ENCODE results near the gene LOXHD1. TPM values are rescaled to one million over a fixed set of nuclear protein-coding genes. Genes with fewer than 3 reads are reported as not detected.

The LOXHD1 gene
- total and polyA plus RNA-seq, 2 donors from 2014 or later: 0.25 TPM; not detected in 1

- H3K9me3 ChIP-seq (ENCODE audit: control insufficient read depth in 2 of 3, insufficient read depth in 1 of 3, low read length in 3 of 3): no peaks in the 10 kb centered on the region
- TF ChIP-seq, protein P1, sequence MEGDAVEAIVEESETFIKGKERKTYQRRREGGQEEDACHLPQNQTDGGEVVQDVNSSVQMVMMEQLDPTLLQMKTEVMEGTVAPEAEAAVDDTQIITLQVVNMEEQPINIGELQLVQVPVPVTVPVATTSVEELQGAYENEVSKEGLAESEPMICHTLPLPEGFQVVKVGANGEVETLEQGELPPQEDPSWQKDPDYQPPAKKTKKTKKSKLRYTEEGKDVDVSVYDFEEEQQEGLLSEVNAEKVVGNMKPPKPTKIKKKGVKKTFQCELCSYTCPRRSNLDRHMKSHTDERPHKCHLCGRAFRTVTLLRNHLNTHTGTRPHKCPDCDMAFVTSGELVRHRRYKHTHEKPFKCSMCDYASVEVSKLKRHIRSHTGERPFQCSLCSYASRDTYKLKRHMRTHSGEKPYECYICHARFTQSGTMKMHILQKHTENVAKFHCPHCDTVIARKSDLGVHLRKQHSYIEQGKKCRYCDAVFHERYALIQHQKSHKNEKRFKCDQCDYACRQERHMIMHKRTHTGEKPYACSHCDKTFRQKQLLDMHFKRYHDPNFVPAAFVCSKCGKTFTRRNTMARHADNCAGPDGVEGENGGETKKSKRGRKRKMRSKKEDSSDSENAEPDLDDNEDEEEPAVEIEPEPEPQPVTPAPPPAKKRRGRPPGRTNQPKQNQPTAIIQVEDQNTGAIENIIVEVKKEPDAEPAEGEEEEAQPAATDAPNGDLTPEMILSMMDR (IDR thresholded peaks at IDR 0.05; ENCODE audit: borderline replicate concordance, extremely low read depth, insufficient read depth): no peak
- no peak for FAIRE-seq
- H3K9ac ChIP-seq (ENCODE audit: low read length in 3 of 3): no peak overlapping the region
- intact Hi-C loops (cut with DNase I): no loop called here
- no peaks in the 10 kb centered on the region for H3K27me3 ChIP-seq (ENCODE audit: control insufficient read depth, insufficient read depth, low read length)
- H3K27ac ChIP-seq (ENCODE audit: low read depth in 2 of 2, low read length in 2 of 2): no peak overlapping the region
- no peak overlapping the region for H3K4me3 ChIP-seq (ENCODE audit: low read length in 3 of 3)
- no peaks in the 10 kb centered on the region for H3K4me1 ChIP-seq (ENCODE audit: control insufficient read depth in 2 of 3, insufficient read depth in 2 of 3, low read depth in 1 of 3, low read length in 3 of 3)
- H3K36me3 ChIP-seq (ENCODE audit: control insufficient read depth in 2 of 3, insufficient read depth in 3 of 3, low read length in 3 of 3): no peaks in the 10 kb centered on the region
- no peak for DNase-seq
Observed at GRCh38 chr18:46696702-46697101, 39.7 kb upstream of the LOXHD1 start.

DNA sequence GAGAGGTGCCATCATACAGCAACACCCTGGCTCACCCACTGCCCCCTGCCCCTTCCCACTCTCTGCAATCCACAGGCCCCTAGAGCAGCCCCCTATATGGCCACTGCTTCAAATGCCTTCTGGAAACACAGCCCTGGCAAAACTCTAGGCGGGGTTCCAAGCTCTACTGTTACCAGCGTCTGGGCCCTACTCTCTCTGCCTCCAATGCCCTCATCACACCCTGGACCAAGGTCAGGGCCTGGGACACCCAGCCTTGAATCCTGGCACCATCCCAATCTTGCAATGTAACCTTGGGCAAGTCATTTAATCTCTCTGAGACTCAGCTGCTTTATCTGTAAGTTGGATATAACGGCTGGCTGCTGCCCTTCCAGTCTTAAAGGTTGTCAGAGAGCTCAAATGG is 39.2 kb upstream of the LOXHD1 start:
- intact Hi-C loops (cut with DNase I): no loop called here
- no peak overlapping the region for H3K27ac ChIP-seq (ENCODE audit: low read depth in 2 of 2, low read length in 2 of 2)
- TF ChIP-seq, protein P1 (IDR thresholded peaks at IDR 0.05; ENCODE audit: borderline replicate concordance, extremely low read depth, insufficient read depth): no peak
- no peaks in the 10 kb centered on the region for H3K36me3 ChIP-seq (ENCODE audit: control insufficient read depth in 2 of 3, insufficient read depth in 3 of 3, low read length in 3 of 3)
- FAIRE-seq (no peak), DNase-seq (no peak)
- H3K9me3 ChIP-seq (ENCODE audit: control insufficient read depth in 2 of 3, insufficient read depth in 1 of 3, low read length in 3 of 3): no peaks in the 10 kb centered on the region
- H3K9ac ChIP-seq (ENCODE audit: low read length in 3 of 3): no peak overlapping the region
- no peaks in the 10 kb centered on the region for H3K27me3 ChIP-seq (ENCODE audit: control insufficient read depth, insufficient read depth, low read length)
- no peak overlapping the region for H3K4me3 ChIP-seq (ENCODE audit: low read length in 3 of 3)
- no peaks in the 10 kb centered on the region for H3K4me1 ChIP-seq (ENCODE audit: control insufficient read depth in 2 of 3, insufficient read depth in 2 of 3, low read depth in 1 of 3, low read length in 3 of 3)

GRCh38 chr18:46693996-46694395 is 37.0 kb upstream of the LOXHD1 start:
- DNase-seq (no peak), FAIRE-seq (no peak)
- Histone ChIP-seq H3K9ac (ENCODE audit: low read length in 3 of 3) (no peak overlapping the region), H3K4me1 (ENCODE audit: control insufficient read depth in 2 of 3, insufficient read depth in 2 of 3, low read depth in 1 of 3, low read length in 3 of 3) (no peaks in the 10 kb centered on the region), H3K9me3 (ENCODE audit: control insufficient read depth in 2 of 3, insufficient read depth in 1 of 3, low read length in 3 of 3) (no peaks in the 10 kb centered on the region), H3K27me3 (ENCODE audit: control insufficient read depth, insufficient read depth, low read length) (no peaks in the 10 kb centered on the region), H3K4me3 (ENCODE audit: low read length in 3 of 3) (no peak overlapping the region), H3K27ac (ENCODE audit: low read depth in 2 of 2, low read length in 2 of 2) (no peak overlapping the region), H3K36me3 (ENCODE audit: control insufficient read depth in 2 of 3, insufficient read depth in 3 of 3, low read length in 3 of 3) (no peaks in the 10 kb centered on the region)
- TF ChIP-seq, protein P1 (IDR thresholded peaks at IDR 0.05; ENCODE audit: borderline replicate concordance, extremely low read depth, insufficient read depth): no peak
- intact Hi-C loops (cut with DNase I): no loop called here

- FAIRE-seq: no peak
- no peak overlapping the region for H3K4me3 ChIP-seq (ENCODE audit: low read length in 3 of 3)
- TF ChIP-seq, protein P1 (IDR thresholded peaks at IDR 0.05; ENCODE audit: borderline replicate concordance, extremely low read depth, insufficient read depth): no peak
- intact Hi-C loops (cut with DNase I): no loop called here
- DNase-seq: peak in 1 of 5 donors; percentile 51
- no peaks in the 10 kb centered on the region for H3K4me1 ChIP-seq (ENCODE audit: control insufficient read depth in 2 of 3, insufficient read depth in 2 of 3, low read depth in 1 of 3, low read length in 3 of 3)
- H3K9ac ChIP-seq (ENCODE audit: low read length in 3 of 3): no peak overlapping the region
- H3K27ac ChIP-seq (ENCODE audit: low read depth in 2 of 2, low read length in 2 of 2): no peak overlapping the region
- no peaks in the 10 kb centered on the region for H3K36me3 ChIP-seq (ENCODE audit: control insufficient read depth in 2 of 3, insufficient read depth in 3 of 3, low read length in 3 of 3)
- H3K27me3 ChIP-seq (ENCODE audit: control insufficient read depth, insufficient read depth, low read length): no peaks in the 10 kb centered on the region
- no peaks in the 10 kb centered on the region for H3K9me3 ChIP-seq (ENCODE audit: control insufficient read depth in 2 of 3, insufficient read depth in 1 of 3, low read length in 3 of 3)
Observed at GRCh38 chr18:46688853-46689525, 32.0 kb upstream of the LOXHD1 start.
